B cell (primary cell): ENCODE results near the gene SLC2A13. TPM values are rescaled to one million over a fixed set of nuclear protein-coding genes. Genes with fewer than 3 reads are reported as not detected.

Source experiments
- ATAC-seq: fragments of 200-7000 bp; cut with Tn5 transposase; one replicate; pipeline ENCODE4 v1.10.0; 2021; ENCODE audit warnings: low read depth, mild to moderate bottlenecking, moderate number of reproducible peaks, moderate library complexity
- CTCF ChIA-PET: fragments of 350-600 bp; sonication (Branson Sonifier 250); formaldehyde crosslinking; loops from one replicate; lab custom pipeline; 2021; ENCODE audit warnings: antibody characterized with exemption, inconsistent platforms; lab: Charles Lee
- POLR2A ChIA-PET: fragments of 350-600 bp; sonication (Branson Sonifier 250); formaldehyde crosslinking; loops from one replicate; lab custom pipeline; 2021; ENCODE audit warnings: antibody characterized with exemption; lab: Charles Lee
- DNase-seq: peaks from one replicate; pipeline ENCODE4 v3.0.0; 2013
- H2AFZ ChIP-seq: 2 replicates; pipeline ENCODE4 v1.6.1; 2012; ENCODE audit warnings: mild to moderate bottlenecking, low read depth, low read length; ENCODE audit not compliant: insufficient read depth, poor library complexity, severe bottlenecking
- H3K27ac ChIP-seq, 2 donors: 1 replicate in 1 of 2; 2 replicates in 1 of 2; pipeline ENCODE4 v1.5.1; 2012 to 2013; ENCODE audit warnings: low read length in 2 of 2, mild to moderate bottlenecking in 2 of 2, moderate library complexity in 1 of 2
- H3K27me3 ChIP-seq, 4 experiments: fragments of 200-600 bp in 1 of 4; sonication (generic) in 1 of 4; replicated peaks in 1 of 4; 1 replicate in 2 of 4; 2 replicates in 2 of 4; pipeline versions ENCODE4 v1.6.1 to v1.7.0; 2013 to 2016; ENCODE audit warnings: low read length in 3 of 4, mild to moderate bottlenecking in 2 of 4, mixed read lengths in 1 of 4, moderate library complexity in 1 of 4; ENCODE audit not compliant: insufficient read depth in 4 of 4, control insufficient read depth in 3 of 4; ENCODE audit errors: control extremely low read depth in 1 of 4
- H3K36me3 ChIP-seq, 2 experiments: replicated peaks in 1 of 2; 1 replicate in 1 of 2; 2 replicates in 1 of 2; pipeline versions ENCODE4 v1.6.1 to v1.7.1; 2013; ENCODE audit warnings: low read length in 1 of 2; ENCODE audit not compliant: insufficient read depth in 2 of 2, control insufficient read depth in 1 of 2; ENCODE audit errors: control extremely low read depth in 1 of 2, extremely low read depth in 1 of 2
- H3K4me1 ChIP-seq, 2 donors: fragments of 200-600 bp in 1 of 2; sonication (generic) in 1 of 2; 1 replicate in 1 of 2; 2 replicates in 1 of 2; pipeline versions ENCODE4 v1.5.1 to v1.6.1; 2013 to 2017; ENCODE audit warnings: low read length in 2 of 2; ENCODE audit not compliant: control insufficient read depth in 2 of 2, insufficient read depth in 2 of 2
- H3K4me2 ChIP-seq: replicated peaks from 2 replicates; pipeline ENCODE3; 2012; ENCODE audit warnings: mild to moderate bottlenecking, low read depth, low read length; ENCODE audit not compliant: poor library complexity, severe bottlenecking
- H3K4me3 ChIP-seq, 5 experiments: fragments of 200-600 bp in 1 of 5; sonication (generic) in 1 of 5; 1 replicate in 3 of 5; 2 replicates in 2 of 5; pipeline versions ENCODE4 v1.5.1 to v1.7.0; 2011 to 2016; ENCODE audit warnings: low read length in 4 of 5, mild to moderate bottlenecking in 4 of 5, low read depth in 2 of 5, control low read depth in 1 of 5, moderate library complexity in 1 of 5; ENCODE audit not compliant: insufficient read depth in 1 of 5; ENCODE audit errors: control extremely low read depth in 1 of 5, extremely low read depth in 1 of 5
- H3K79me2 ChIP-seq: fragments of 200-600 bp; sonication (generic); one replicate; pipeline ENCODE4 v1.6.0; 2016; ENCODE audit warnings: low read length; ENCODE audit not compliant: control insufficient read depth, insufficient read depth
- H3K9ac ChIP-seq: fragments of 200-600 bp; sonication (generic); 2 replicates; pipeline ENCODE4 v1.6.1; 2017; ENCODE audit warnings: mild to moderate bottlenecking, low read length, moderate library complexity
- H3K9me3 ChIP-seq, 3 donors: one replicate each; pipeline versions ENCODE4 v1.6.1 to v1.7.1; 2013; ENCODE audit warnings: low read length in 2 of 3; ENCODE audit not compliant: control insufficient read depth in 2 of 3, insufficient read depth in 1 of 3; ENCODE audit errors: control extremely low read depth in 1 of 3
- H4K20me1 ChIP-seq: 2 replicates; pipeline ENCODE4 v1.6.0; 2012; ENCODE audit warnings: mild to moderate bottlenecking, low read length; ENCODE audit not compliant: insufficient read depth, control insufficient read depth, poor library complexity, severe bottlenecking
- H3K27ac Mint-ChIP-seq: one replicate; pipeline ENCODE4 v1.8.0; 2021; ENCODE audit warnings: mixed read lengths
- H3K27me3 Mint-ChIP-seq: one replicate; pipeline ENCODE4 v1.8.0; 2021; ENCODE audit warnings: mixed read lengths
- H3K4me1 Mint-ChIP-seq: one replicate; pipeline ENCODE4 v1.8.0; 2021; ENCODE audit warnings: mixed read lengths
- H3K4me3 Mint-ChIP-seq: one replicate; pipeline ENCODE4 v1.8.0; 2021; ENCODE audit warnings: mixed read lengths
- H3K9me3 Mint-ChIP-seq: one replicate; pipeline ENCODE4 v1.8.0; 2022; ENCODE audit warnings: mixed read lengths; ENCODE audit not compliant: insufficient read depth
- EZH2 ChIP-seq: IDR thresholded peaks from 2 replicates; pipeline ENCODE4 v1.6.1; 2012; ENCODE audit warnings: borderline replicate concordance, low read depth, mild to moderate bottlenecking, moderate library complexity, low read length; ENCODE audit not compliant: insufficient read depth, poor library complexity, severe bottlenecking
- WGBS: methylation state at CpG from one replicate; pipeline ENCODE4 v1.1.5; 2013; ENCODE audit warnings: missing lambda C conversion rate; ENCODE audit not compliant: insufficient coverage; 5-methylcytosine and 5-hydroxymethylcytosine counted together
- intact Hi-C: fragments of 100-400 bp; cut with micrococcal nuclease; formaldehyde crosslinking; loops from one replicate; pipeline ENCODE4 v1.10.0; 2022
- polyA plus RNA-seq: library from polyadenylated mRNA; depleted of rRNA; stranded (reverse); fragments of >200 nt; gene quantifications from 2 replicates; pipeline ENCODE4 v1.2.3, GENCODE V29; 2012
- total RNA-seq, 2 donors: library from RNA; stranded (reverse); fragments of 120-200 nt in 1 of 2; gene quantifications; 1 replicate in 1 of 2; 2 replicates in 1 of 2; pipeline versions ENCODE4 v1.2.3 to v1.2.4, GENCODE V29; 2013 to 2022
- TF ChIP-seq, protein P1 (sequence below): fragments of 200-600 bp; IDR thresholded peaks from one replicate; pipeline ENCODE4 v1.8.0; 2022; ENCODE audit warnings: antibody characterized with exemption, mild to moderate bottlenecking

The SLC2A13 gene
- total and polyA plus RNA-seq, 2 donors (not counting 1 experiment from before 2014, with no cell fraction given), result 2.1 to 8.6 TPM

DNA sequence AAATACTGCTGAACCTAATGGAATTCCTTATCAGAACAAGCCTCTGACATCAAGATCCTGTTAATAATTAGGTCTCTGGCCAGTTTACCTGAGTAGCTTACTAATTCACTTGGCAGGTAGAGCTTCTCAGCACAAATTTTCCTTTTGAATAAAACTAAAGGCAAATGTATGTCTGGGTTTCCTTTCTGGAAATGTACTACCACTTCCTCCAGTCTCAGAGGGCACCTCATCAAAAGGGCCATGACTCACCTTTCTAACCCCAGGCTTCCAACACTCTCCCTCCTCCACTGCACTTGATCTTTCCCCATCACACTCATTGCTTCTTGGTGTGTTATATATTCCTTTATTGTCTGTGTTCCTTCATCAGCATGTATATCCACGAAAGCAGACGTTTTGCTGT is 90.5 kb downstream of the SLC2A13 start:
- ChIA-PET POLR2A (no interaction called here), CTCF (interaction anchor here (1.6 kb wide), 1 partner anchor 9 kb away, joined by 3 read pairs; no protein-coding TSS in a partner anchor)
- no peak overlapping the region for H3K4me2 ChIP-seq
- no peaks in the 10 kb centered on the region for H3K79me2 ChIP-seq
- intact Hi-C loops, result loop anchor here (10.0 kb wide), 1 partner anchor 1691 kb away; no protein-coding TSS in a partner anchor
- no peak overlapping the region for H3K9ac ChIP-seq
- no peaks in the 10 kb centered on the region for H3K27me3 Mint-ChIP-seq
- ATAC-seq, result no peak
- TF ChIP-seq, protein P1, sequence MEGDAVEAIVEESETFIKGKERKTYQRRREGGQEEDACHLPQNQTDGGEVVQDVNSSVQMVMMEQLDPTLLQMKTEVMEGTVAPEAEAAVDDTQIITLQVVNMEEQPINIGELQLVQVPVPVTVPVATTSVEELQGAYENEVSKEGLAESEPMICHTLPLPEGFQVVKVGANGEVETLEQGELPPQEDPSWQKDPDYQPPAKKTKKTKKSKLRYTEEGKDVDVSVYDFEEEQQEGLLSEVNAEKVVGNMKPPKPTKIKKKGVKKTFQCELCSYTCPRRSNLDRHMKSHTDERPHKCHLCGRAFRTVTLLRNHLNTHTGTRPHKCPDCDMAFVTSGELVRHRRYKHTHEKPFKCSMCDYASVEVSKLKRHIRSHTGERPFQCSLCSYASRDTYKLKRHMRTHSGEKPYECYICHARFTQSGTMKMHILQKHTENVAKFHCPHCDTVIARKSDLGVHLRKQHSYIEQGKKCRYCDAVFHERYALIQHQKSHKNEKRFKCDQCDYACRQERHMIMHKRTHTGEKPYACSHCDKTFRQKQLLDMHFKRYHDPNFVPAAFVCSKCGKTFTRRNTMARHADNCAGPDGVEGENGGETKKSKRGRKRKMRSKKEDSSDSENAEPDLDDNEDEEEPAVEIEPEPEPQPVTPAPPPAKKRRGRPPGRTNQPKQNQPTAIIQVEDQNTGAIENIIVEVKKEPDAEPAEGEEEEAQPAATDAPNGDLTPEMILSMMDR, result no peak
- no peak for TF ChIP-seq EZH2
- H4K20me1 ChIP-seq, result no peaks in the 10 kb centered on the region
- no peak overlapping the region for H3K4me3 ChIP-seq
- no peak overlapping the region for H3K4me3 Mint-ChIP-seq
- no peak overlapping the region for H2AFZ ChIP-seq
- peaks cover 17% of the 10 kb centered on the region for H3K4me1 Mint-ChIP-seq
- H3K9me3 ChIP-seq, result no peaks in the 10 kb centered on the region
- no peaks in the 10 kb centered on the region for H3K27me3 ChIP-seq
- no peak for DNase-seq
- H3K27ac ChIP-seq, result no peak overlapping the region
- WGBS, result no CpG with 5 or more reads among the region's 2 CpGs
- H3K9me3 Mint-ChIP-seq, result no peaks in the 10 kb centered on the region
- peaks cover 5 to 6% of the 10 kb centered on the region in 2 donors for H3K4me1 ChIP-seq
- H3K36me3 ChIP-seq, result no peaks in the 10 kb centered on the region
- no peak overlapping the region for H3K27ac Mint-ChIP-seq

DNA sequence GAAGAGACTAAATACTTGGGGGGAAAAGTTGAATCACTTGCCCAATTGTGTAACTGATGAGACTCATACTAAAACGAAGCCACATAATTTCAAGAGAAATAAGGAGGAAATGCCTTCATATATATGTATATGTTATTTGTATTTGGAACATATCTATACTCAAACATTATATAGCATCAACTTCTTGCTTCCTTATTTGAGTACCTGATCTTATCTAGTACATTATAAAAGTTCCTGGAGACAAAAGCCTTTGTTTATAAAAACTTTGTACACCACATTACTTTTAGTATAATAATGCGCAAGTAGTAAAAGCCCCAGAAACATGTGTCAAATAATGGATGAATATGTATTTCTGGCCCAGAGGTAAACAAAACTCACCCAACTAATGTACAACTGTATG is 92.0 kb downstream of the SLC2A13 start:
- intact Hi-C loops, result loop anchor here (10.0 kb wide), 1 partner anchor 1689 kb away; no protein-coding TSS in a partner anchor
- peaks cover 17% of the 10 kb centered on the region for H3K4me1 Mint-ChIP-seq
- peaks cover 5 to 6% of the 10 kb centered on the region in 2 donors for H3K4me1 ChIP-seq

More for the DNA sequence above, 92.0 kb downstream of the SLC2A13 start:
- Histone ChIP-seq H3K27ac (no peak overlapping the region), H3K4me2 (no peak overlapping the region), H3K36me3 (no peaks in the 10 kb centered on the region), H3K9me3 (no peaks in the 10 kb centered on the region), H3K27me3 (no peaks in the 10 kb centered on the region), H3K79me2 (no peaks in the 10 kb centered on the region), H3K9ac (no peak overlapping the region), H3K4me3 (no peak overlapping the region), H2AFZ (no peak overlapping the region), H4K20me1 (no peaks in the 10 kb centered on the region)
- no CpG with 5 or more reads among the region's 2 CpGs for whole genome bisulfite sequencing
- TF ChIP-seq, protein P1, result no peak
- TF ChIP-seq EZH2, result no peak
- no peaks in the 10 kb centered on the region for H3K27me3 Mint-ChIP-seq
- CTCF ChIA-PET, result interaction anchor here (1.2 to 3.3 kb wide), 5 partner anchors 9 to 298 kb away, joined by 3 to 19 read pairs (median 5); no protein-coding TSS in a partner anchor
- ATAC-seq (no peak), DNase-seq (no peak)
- no peak overlapping the region for H3K27ac Mint-ChIP-seq
- H3K9me3 Mint-ChIP-seq, result no peaks in the 10 kb centered on the region
- POLR2A ChIA-PET, result no interaction called here
- H3K4me3 Mint-ChIP-seq, result no peak overlapping the region
